WTC11 (cell line): ENCODE data around the gene PTPRN2. TPM values are rescaled to one million over a fixed set of nuclear protein-coding genes. Genes with fewer than 3 reads are reported as not detected.

Source experiments
- ATAC-seq: fragments of 200-7000 bp; cut with Tn5 transposase; 2 replicates; pipeline ENCODE4 v1.10.0; 2021; ENCODE audit warnings: mild to moderate bottlenecking, moderate library complexity
- CTCF ChIA-PET: fragments of 300-600 bp; sonication (Branson Sonifier 250); formaldehyde crosslinking; loops from one replicate; lab custom pipeline; 2021; ENCODE audit warnings: antibody characterized with exemption; lab: Charles Lee
- POLR2A ChIA-PET: fragments of 350-600 bp; sonication (Branson Sonifier 250); formaldehyde crosslinking; loops from one replicate; lab custom pipeline; 2021; ENCODE audit warnings: antibody characterized with exemption; lab: Charles Lee
- DNase-seq: peaks from one replicate; pipeline ENCODE4 v3.0.0; 2021; ENCODE audit warnings: low spot score
- H3K27ac Mint-ChIP-seq: 2 replicates; pipeline ENCODE4 v1.8.0; 2021; ENCODE audit warnings: mixed read lengths
- H3K27me3 Mint-ChIP-seq: 2 replicates; pipeline ENCODE4 v1.8.0; 2021; ENCODE audit warnings: low read depth, mild to moderate bottlenecking, moderate library complexity, mixed read lengths
- H3K36me3 Mint-ChIP-seq: 2 replicates; pipeline ENCODE4 v1.8.0; 2021; ENCODE audit warnings: mixed read lengths
- H3K4me1 Mint-ChIP-seq: 2 replicates; pipeline ENCODE4 v1.8.0; 2022; ENCODE audit warnings: mixed read lengths
- H3K4me3 Mint-ChIP-seq: 2 replicates; pipeline ENCODE4 v1.8.0; 2021; ENCODE audit warnings: mild to moderate bottlenecking, moderate library complexity, mixed read lengths
- H3K9me3 Mint-ChIP-seq: 2 replicates; pipeline ENCODE4 v1.8.0; 2021; ENCODE audit warnings: mixed read lengths
- EMX1 ChIP-seq: fragments of 250-450 bp; sonication (Bioruptor Pico); IDR thresholded peaks from 2 replicates; pipeline ENCODE4 v1.8.0; 2021; ENCODE audit warnings: mild to moderate bottlenecking
- ESRRA ChIP-seq: sonication (generic); formaldehyde crosslinking; IDR thresholded peaks from 2 replicates; pipeline ENCODE4 v1.8.1; 2022; ENCODE audit warnings: mild to moderate bottlenecking, missing genetic modification reagents, borderline replicate concordance
- ETV6 ChIP-seq: sonication (generic); formaldehyde crosslinking; IDR thresholded peaks from 2 replicates; pipeline ENCODE4 v1.8.1; 2022; ENCODE audit warnings: mild to moderate bottlenecking, missing genetic modification reagents
- GTF2I ChIP-seq: fragments of 250-450 bp; sonication (Bioruptor Pico); conservative IDR thresholded peaks from 2 replicates; pipeline ENCODE4 v1.4.0; 2021; ENCODE audit warnings: mild to moderate bottlenecking
- IRF2 ChIP-seq: sonication (generic); formaldehyde crosslinking; IDR thresholded peaks from 2 replicates; pipeline ENCODE4 v1.8.0; 2022; ENCODE audit warnings: low read depth, missing genetic modification reagents, borderline replicate concordance
- NFATC4 ChIP-seq: fragments of 250-450 bp; sonication (Bioruptor Pico); IDR thresholded peaks from 2 replicates; pipeline ENCODE4 v1.9.0; 2021; ENCODE audit warnings: mild to moderate bottlenecking
- NR1H2 ChIP-seq: sonication (generic); formaldehyde crosslinking; IDR thresholded peaks from 2 replicates; pipeline ENCODE4 v1.9.0; 2021; ENCODE audit warnings: mild to moderate bottlenecking, moderate library complexity, missing genetic modification reagents
- RORB ChIP-seq: fragments of 250-450 bp; sonication (Bioruptor Pico); IDR thresholded peaks from 2 replicates; pipeline ENCODE4 v1.9.0; 2021; ENCODE audit warnings: mild to moderate bottlenecking
- SOX15 ChIP-seq: fragments of 250-450 bp; sonication (Bioruptor Pico); IDR thresholded peaks from 2 replicates; pipeline ENCODE4 v1.9.0; 2021; ENCODE audit warnings: mild to moderate bottlenecking
- ZNF219 ChIP-seq: sonication (generic); formaldehyde crosslinking; IDR thresholded peaks from 2 replicates; pipeline ENCODE4 v1.8.0; 2023; ENCODE audit warnings: missing genetic modification reagents, mild to moderate bottlenecking, borderline replicate concordance
- ZNF263 ChIP-seq: sonication (generic); formaldehyde crosslinking; IDR thresholded peaks from 2 replicates; pipeline ENCODE4 v1.8.1; 2022; ENCODE audit warnings: low read depth, mild to moderate bottlenecking, moderate library complexity, missing genetic modification reagents
- total RNA-seq: library from RNA; stranded (reverse); gene quantifications from 3 replicates; pipeline ENCODE4 v1.2.3, GENCODE V29; 2021
- TF ChIP-seq, protein P1 (sequence below): sonication (generic); formaldehyde crosslinking; IDR thresholded peaks from 2 replicates; pipeline ENCODE4 v1.8.0; 2023; ENCODE audit warnings: missing genetic modification reagents, mild to moderate bottlenecking, borderline replicate concordance
- TF ChIP-seq, protein P2 (sequence below): fragments of 250-450 bp; sonication (Bioruptor Pico); IDR thresholded peaks from 2 replicates; pipeline ENCODE4 v1.9.0; 2021; ENCODE audit warnings: moderate library complexity, mild to moderate bottlenecking, inconsistent platforms, borderline replicate concordance
- TF ChIP-seq, protein P3 (sequence below): sonication (generic); formaldehyde crosslinking; IDR thresholded peaks from 2 replicates; pipeline ENCODE4 v1.8.0; 2022; ENCODE audit warnings: mild to moderate bottlenecking, missing genetic modification reagents
- TF ChIP-seq, protein P4 (sequence below): sonication (generic); formaldehyde crosslinking; IDR thresholded peaks from 2 replicates; pipeline ENCODE4 v1.8.1; 2023; ENCODE audit warnings: mild to moderate bottlenecking, missing genetic modification reagents, moderate library complexity
- TF ChIP-seq, protein P5 (sequence below): sonication (generic); formaldehyde crosslinking; IDR thresholded peaks from 2 replicates; pipeline ENCODE4 v1.8.1; 2022; ENCODE audit warnings: mild to moderate bottlenecking, missing genetic modification reagents, moderate library complexity, borderline replicate concordance
- TF ChIP-seq, protein P6 (sequence below): sonication (generic); formaldehyde crosslinking; IDR thresholded peaks from 2 replicates; pipeline ENCODE4 v1.8.1; 2023; ENCODE audit warnings: mild to moderate bottlenecking, moderate library complexity, missing genetic modification reagents
- TF ChIP-seq, protein P7 (sequence below): fragments of 250-450 bp; sonication (Bioruptor Pico); conservative IDR thresholded peaks from 2 replicates; pipeline ENCODE4 v1.9.0; 2021; ENCODE audit warnings: mild to moderate bottlenecking

The PTPRN2 gene
- total RNA-seq, 1 experiment from 2014 or later = 4.7 TPM

DNA sequence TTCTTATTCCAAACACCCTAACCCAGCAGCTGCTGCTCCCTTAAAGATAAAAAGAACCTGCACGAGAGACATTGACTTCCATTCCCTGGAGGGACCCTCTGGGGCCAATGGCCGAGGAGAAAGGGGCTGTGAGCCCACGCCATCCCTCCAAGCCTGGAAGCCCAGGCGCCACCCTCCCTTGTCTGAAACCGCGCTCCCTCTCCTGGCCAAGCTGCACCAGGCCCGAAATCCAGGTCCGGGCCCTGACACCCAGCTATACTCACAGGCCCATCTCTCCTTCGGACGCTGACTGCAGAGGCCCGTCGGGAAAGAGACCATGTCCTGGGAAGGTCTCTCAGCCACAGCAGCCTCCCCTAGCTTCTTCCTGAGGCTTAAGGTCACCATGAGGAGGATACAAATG is 196.5 kb downstream of the PTPRN2 start (continued):
- TF ChIP-seq, protein P1, sequence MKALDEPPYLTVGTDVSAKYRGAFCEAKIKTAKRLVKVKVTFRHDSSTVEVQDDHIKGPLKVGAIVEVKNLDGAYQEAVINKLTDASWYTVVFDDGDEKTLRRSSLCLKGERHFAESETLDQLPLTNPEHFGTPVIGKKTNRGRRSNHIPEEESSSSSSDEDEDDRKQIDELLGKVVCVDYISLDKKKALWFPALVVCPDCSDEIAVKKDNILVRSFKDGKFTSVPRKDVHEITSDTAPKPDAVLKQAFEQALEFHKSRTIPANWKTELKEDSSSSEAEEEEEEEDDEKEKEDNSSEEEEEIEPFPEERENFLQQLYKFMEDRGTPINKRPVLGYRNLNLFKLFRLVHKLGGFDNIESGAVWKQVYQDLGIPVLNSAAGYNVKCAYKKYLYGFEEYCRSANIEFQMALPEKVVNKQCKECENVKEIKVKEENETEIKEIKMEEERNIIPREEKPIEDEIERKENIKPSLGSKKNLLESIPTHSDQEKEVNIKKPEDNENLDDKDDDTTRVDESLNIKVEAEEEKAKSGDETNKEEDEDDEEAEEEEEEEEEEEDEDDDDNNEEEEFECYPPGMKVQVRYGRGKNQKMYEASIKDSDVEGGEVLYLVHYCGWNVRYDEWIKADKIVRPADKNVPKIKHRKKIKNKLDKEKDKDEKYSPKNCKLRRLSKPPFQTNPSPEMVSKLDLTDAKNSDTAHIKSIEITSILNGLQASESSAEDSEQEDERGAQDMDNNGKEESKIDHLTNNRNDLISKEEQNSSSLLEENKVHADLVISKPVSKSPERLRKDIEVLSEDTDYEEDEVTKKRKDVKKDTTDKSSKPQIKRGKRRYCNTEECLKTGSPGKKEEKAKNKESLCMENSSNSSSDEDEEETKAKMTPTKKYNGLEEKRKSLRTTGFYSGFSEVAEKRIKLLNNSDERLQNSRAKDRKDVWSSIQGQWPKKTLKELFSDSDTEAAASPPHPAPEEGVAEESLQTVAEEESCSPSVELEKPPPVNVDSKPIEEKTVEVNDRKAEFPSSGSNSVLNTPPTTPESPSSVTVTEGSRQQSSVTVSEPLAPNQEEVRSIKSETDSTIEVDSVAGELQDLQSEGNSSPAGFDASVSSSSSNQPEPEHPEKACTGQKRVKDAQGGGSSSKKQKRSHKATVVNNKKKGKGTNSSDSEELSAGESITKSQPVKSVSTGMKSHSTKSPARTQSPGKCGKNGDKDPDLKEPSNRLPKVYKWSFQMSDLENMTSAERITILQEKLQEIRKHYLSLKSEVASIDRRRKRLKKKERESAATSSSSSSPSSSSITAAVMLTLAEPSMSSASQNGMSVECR (CRISPR knock-in tag) = no peak
- TF ChIP-seq, protein P2, sequence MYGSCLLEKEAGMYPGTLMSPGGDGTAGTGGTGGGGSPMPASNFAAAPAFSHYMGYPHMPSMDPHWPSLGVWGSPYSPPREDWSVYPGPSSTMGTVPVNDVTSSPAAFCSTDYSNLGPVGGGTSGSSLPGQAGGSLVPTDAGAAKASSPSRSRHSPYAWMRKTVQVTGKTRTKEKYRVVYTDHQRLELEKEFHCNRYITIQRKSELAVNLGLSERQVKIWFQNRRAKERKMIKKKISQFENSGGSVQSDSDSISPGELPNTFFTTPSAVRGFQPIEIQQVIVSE (CRISPR knock-in tag) = no peak
- no peak for TF ChIP-seq IRF2 (CRISPR knock-in tag)

DNA sequence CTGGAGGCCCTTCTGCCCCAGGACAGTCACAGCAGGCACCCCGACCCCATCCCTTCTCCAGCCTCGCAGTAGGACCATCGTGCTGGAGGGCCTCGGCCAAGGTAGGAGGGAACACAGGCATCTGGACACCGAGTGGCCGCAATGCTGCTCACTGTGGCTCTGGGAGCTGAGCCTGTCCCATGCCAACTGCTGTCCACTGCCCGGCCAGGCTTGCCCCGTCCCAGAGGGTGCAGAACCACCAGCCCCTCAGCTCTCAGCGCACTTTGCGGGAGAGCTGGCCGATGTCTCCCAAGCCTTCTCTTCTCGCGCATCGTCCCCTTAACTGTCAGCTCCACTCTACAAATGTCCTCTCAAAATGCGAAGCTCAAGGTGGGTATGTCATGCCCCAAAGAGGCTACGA is 197.2 kb downstream of the PTPRN2 start:
- Mint-ChIP-seq H3K27me3 (no peaks in the 10 kb centered on the region), H3K27ac (no peak overlapping the region), H3K9me3 (no peaks in the 10 kb centered on the region), H3K4me3 (no peak overlapping the region), H3K4me1 (peaks cover 14% of the 10 kb centered on the region), H3K36me3 (no peaks in the 10 kb centered on the region)
- TF ChIP-seq GTF2I = no peak
- TF ChIP-seq NR1H2 = no peak
- no peak for TF ChIP-seq ETV6 (CRISPR knock-in tag)
- TF ChIP-seq, protein P3, sequence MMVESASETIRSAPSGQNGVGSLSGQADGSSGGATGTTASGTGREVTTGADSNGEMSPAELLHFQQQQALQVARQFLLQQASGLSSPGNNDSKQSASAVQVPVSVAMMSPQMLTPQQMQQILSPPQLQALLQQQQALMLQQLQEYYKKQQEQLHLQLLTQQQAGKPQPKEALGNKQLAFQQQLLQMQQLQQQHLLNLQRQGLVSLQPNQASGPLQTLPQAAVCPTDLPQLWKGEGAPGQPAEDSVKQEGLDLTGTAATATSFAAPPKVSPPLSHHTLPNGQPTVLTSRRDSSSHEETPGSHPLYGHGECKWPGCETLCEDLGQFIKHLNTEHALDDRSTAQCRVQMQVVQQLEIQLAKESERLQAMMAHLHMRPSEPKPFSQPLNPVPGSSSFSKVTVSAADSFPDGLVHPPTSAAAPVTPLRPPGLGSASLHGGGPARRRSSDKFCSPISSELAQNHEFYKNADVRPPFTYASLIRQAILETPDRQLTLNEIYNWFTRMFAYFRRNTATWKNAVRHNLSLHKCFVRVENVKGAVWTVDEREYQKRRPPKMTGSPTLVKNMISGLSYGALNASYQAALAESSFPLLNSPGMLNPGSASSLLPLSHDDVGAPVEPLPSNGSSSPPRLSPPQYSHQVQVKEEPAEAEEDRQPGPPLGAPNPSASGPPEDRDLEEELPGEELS (CRISPR knock-in tag) = no peak
- TF ChIP-seq SOX15 (CRISPR knock-in tag) = no peak
- DNase-seq = no peak
- ChIA-PET POLR2A (no interaction called here), CTCF (interaction anchor here (1.2 to 2.0 kb wide), 4 partner anchors 11 to 35 kb away, joined by 3 to 10 read pairs (median 4); no protein-coding TSS in a partner anchor)
- ATAC-seq = no peak

DNA sequence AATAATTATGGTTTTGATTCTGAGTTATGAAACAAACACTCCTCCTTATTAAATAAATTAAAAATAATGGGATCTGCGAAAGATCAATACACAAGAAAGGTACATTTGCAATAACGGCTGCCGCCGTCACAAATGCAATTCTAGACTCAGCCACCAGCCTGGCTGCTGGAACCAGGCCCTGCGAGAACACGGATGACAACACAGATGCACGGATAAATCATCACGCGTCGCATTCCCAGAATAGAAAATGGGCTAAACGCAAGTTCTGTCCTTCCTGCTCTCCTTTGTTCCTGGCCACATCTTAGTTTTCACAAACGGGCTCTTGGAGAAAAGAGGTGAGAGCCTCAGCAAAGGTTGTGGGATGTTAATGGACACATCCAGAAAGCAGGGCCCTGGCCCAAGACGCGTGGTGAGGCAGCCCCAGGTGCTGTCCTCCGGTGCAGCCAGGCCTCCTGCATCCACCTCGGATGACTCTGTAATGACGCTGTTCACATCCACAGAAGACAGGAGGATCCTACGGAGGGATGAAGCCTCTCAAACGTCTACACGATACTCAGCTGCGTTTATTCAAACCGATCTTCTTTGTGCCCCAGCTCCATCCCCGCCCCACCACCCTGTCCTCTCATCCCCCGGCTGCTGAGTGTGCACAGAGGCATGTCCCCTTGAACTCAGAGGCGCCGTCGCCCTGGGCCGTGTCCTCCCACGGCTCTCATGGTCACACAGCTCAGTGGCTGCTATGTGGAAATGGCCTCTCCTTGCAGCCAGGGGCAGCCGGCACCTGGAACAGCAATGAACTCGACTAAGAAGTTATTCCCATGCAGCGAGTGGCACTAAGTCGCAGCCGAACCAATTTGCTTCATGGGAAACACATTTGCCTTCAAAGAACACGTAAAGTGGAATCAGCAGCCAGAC is 197.9 kb downstream of the PTPRN2 start:
- no peak overlapping the region for H3K27ac Mint-ChIP-seq
- H3K36me3 Mint-ChIP-seq = no peaks in the 10 kb centered on the region
- DNase-seq (no peak), ATAC-seq (no peak)
- H3K27me3 Mint-ChIP-seq = no peaks in the 10 kb centered on the region
- CTCF ChIA-PET = interaction anchor here (1.2 to 2.0 kb wide), 3 partner anchors 11 to 20 kb away, joined by 3 to 4 read pairs (median 4); no protein-coding TSS in a partner anchor
- H3K4me3 Mint-ChIP-seq = no peak overlapping the region
- peaks cover 18% of the 10 kb centered on the region for H3K4me1 Mint-ChIP-seq
- H3K9me3 Mint-ChIP-seq = no peaks in the 10 kb centered on the region
- POLR2A ChIA-PET = no interaction called here
- TF ChIP-seq ZNF219 (no peak), ESRRA (CRISPR knock-in tag) (no peak), ZNF263 (CRISPR knock-in tag) (no peak), RORB (no peak), NFATC4 (CRISPR knock-in tag) (no peak), EMX1 (CRISPR knock-in tag) (no peak)
- TF ChIP-seq, protein P4, sequence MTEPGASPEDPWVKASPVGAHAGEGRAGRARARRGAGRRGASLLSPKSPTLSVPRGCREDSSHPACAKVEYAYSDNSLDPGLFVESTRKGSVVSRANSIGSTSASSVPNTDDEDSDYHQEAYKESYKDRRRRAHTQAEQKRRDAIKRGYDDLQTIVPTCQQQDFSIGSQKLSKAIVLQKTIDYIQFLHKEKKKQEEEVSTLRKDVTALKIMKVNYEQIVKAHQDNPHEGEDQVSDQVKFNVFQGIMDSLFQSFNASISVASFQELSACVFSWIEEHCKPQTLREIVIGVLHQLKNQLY (CRISPR knock-in tag) = no peak
- TF ChIP-seq, protein P5, sequence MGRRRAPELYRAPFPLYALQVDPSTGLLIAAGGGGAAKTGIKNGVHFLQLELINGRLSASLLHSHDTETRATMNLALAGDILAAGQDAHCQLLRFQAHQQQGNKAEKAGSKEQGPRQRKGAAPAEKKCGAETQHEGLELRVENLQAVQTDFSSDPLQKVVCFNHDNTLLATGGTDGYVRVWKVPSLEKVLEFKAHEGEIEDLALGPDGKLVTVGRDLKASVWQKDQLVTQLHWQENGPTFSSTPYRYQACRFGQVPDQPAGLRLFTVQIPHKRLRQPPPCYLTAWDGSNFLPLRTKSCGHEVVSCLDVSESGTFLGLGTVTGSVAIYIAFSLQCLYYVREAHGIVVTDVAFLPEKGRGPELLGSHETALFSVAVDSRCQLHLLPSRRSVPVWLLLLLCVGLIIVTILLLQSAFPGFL (CRISPR knock-in tag) = no peak
- TF ChIP-seq, protein P6, sequence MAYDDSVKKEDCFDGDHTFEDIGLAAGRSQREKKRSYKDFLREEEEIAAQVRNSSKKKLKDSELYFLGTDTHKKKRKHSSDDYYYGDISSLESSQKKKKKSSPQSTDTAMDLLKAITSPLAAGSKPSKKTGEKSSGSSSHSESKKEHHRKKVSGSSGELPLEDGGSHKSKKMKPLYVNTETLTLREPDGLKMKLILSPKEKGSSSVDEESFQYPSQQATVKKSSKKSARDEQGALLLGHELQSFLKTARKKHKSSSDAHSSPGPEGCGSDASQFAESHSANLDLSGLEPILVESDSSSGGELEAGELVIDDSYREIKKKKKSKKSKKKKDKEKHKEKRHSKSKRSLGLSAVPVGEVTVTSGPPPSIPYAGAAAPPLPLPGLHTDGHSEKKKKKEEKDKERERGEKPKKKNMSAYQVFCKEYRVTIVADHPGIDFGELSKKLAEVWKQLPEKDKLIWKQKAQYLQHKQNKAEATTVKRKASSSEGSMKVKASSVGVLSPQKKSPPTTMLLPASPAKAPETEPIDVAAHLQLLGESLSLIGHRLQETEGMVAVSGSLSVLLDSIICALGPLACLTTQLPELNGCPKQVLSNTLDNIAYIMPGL = no peak
- TF ChIP-seq, protein P7, sequence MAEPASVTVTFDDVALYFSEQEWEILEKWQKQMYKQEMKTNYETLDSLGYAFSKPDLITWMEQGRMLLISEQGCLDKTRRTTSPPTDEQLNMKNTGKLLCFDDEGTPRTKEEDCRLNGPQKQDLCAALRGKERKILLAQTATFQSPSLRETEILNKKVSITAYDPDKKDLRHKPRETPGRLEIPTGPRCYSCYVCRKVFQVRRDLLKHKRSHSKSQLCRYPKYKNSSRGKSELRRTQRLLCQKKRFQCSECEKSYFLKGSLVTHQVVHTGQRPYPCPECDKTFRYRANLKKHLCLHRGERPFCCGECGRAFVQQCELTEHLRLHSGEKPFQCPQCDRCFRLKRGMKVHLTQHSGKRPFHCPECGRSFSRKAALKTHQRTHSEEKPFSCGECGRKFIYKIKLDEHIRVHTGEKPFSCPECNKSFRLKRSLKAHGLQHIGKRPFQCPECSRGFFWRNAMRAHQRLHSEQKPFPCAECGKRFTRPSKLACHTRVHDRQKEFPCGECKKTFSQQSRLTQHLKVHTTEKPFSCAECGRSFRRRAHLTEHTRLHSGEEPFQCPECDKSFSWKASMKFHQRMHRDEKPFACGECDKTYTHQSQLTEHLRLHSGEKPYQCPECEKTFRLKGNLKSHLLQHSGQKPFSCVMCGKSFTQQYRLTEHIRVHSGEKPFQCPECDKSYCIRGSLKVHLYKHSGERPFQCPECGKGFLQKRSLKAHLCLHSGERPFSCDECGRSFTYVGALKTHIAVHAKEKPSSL (CRISPR knock-in tag) = no peak
